GM08714 (cell line): ENCODE measurements around the gene RPRD1A.
A peak's percentile ranks its signal among the peaks of the same experiment; 100 is the strongest.
"Not testable (repeated sequence)": the region's sequence is repeated elsewhere in the genome, so short reads cannot be mapped to it uniquely, and the experiment has no call there.

Source experiments
- H3K4me3 ChIP-seq: fragments of 200-500 bp; sonication (Bioruptor generic); 2 replicates; pipeline ENCODE4 v1.5.1; 2014; ENCODE audit warnings: mild to moderate bottlenecking, low read length, inconsistent platforms
- ZNF274 ChIP-seq: IDR thresholded peaks from 2 replicates; pipeline ENCODE4 v1.6.1; 2012; ENCODE audit warnings: mild to moderate bottlenecking, low read depth, low read length

RPRD1A gene

GRCh38 chr18:36067055-36067957 is at the start of gene RPRD1A:
Gene RPRD1A (minus strand): TSS chr18:36067559. CDS start chr18:36067404, 155 bp downstream.
- TF ChIP-seq ZNF274: no peak
- H3K4me3 ChIP-seq: peak within 1 kb of the TSS; percentile 98

- not testable (repeated sequence) for H3K4me3 ChIP-seq
These were observed 49.4 kb upstream of the RPRD1A start for GRCh38 chr18:36116771-36117170.

- TF ChIP-seq ZNF274: no peak
- H3K4me3 ChIP-seq: no peak overlapping the region
These were observed 47.4 kb upstream of the RPRD1A start for GRCh38 chr18:36114738-36115137.

- H3K4me3 ChIP-seq: no peak overlapping the region
- TF ChIP-seq ZNF274: no peak
These were observed 46.9 kb upstream of the RPRD1A start for GRCh38 chr18:36114251-36114650.

GRCh38 chr18:36112302-36112701 is 44.9 kb upstream of the RPRD1A start:
- no peak overlapping the region for H3K4me3 ChIP-seq
- no peak for TF ChIP-seq ZNF274

GRCh38 chr18:36109737-36110136 is 42.4 kb upstream of the RPRD1A start:
- no peak for TF ChIP-seq ZNF274
- H3K4me3 ChIP-seq: no peak overlapping the region

GRCh38 chr18:36108601-36109000 is 41.2 kb upstream of the RPRD1A start:
- no peak for TF ChIP-seq ZNF274
- H3K4me3 ChIP-seq: no peak overlapping the region

- H3K4me3 ChIP-seq: no peak overlapping the region
- no peak for TF ChIP-seq ZNF274
These were observed 40.8 kb upstream of the RPRD1A start for GRCh38 chr18:36108196-36108595.

- no peak overlapping the region for H3K4me3 ChIP-seq
- no peak for TF ChIP-seq ZNF274
These were observed 40.1 kb upstream of the RPRD1A start for GRCh38 chr18:36107477-36107876.

GRCh38 chr18:36104749-36105148 is 37.4 kb upstream of the RPRD1A start:
- TF ChIP-seq ZNF274: no peak

GRCh38 chr18:36101943-36102342 is 34.6 kb upstream of the RPRD1A start:
- TF ChIP-seq ZNF274: no peak
- no peak overlapping the region for H3K4me3 ChIP-seq

More at GRCh38 chr18:36104749-36105148, 37.4 kb upstream of the RPRD1A start:
- H3K4me3 ChIP-seq: no peak overlapping the region

- TF ChIP-seq ZNF274: no peak
- no peak overlapping the region for H3K4me3 ChIP-seq
These were observed 32.0 kb upstream of the RPRD1A start for GRCh38 chr18:36099311-36099710.

- no peak overlapping the region for H3K4me3 ChIP-seq
- no peak for TF ChIP-seq ZNF274
These were observed 29.6 kb upstream of the RPRD1A start for GRCh38 chr18:36096955-36097354.

- no peak overlapping the region for H3K4me3 ChIP-seq
- no peak for TF ChIP-seq ZNF274
These were observed 28.7 kb upstream of the RPRD1A start for GRCh38 chr18:36095936-36096519.

- H3K4me3 ChIP-seq: no peak overlapping the region
- TF ChIP-seq ZNF274: no peak
These were observed 27.1 kb upstream of the RPRD1A start for GRCh38 chr18:36094431-36094830.

- not testable (repeated sequence) for H3K4me3 ChIP-seq
These were observed 24.8 kb upstream of the RPRD1A start for GRCh38 chr18:36092116-36092515.
